ENCODE results near the gene SLC16A11.
"Not testable (repeated sequence)": the region's sequence is repeated elsewhere in the genome, so short reads cannot be mapped to it uniquely, and the experiment has no call there.

Gene SLC16A11

DNA sequence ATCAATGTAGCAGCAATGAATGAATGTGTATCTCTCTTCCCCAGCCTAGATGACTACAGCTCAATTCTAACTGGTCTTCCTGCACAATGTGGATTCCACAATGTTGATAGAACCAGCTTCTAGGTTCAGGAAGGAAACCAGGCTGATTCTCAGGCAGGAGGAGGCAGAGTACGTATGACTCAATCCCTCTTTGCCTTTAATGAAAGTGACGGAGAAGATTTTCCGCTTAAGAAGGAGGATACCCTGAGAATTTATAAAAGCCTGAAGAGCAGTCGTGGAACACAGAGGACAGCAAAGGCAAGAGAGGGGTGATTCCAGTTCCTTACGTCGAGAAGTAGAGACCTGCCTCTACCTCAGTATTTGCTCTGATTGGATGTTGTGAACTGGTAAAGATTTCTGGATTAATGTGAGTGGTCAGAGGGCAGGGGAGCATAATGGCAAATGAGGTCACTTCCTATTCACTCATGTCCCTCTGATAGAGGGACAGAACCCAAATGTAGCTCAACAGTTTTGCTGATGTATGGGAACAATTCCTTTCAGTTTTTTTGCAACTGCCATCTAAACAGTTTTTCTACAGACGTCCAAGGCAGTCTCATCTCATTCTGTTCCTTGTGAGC lies 15.0 kb upstream of the SLC16A11 start:
- DNase-seq: no peak

DNA sequence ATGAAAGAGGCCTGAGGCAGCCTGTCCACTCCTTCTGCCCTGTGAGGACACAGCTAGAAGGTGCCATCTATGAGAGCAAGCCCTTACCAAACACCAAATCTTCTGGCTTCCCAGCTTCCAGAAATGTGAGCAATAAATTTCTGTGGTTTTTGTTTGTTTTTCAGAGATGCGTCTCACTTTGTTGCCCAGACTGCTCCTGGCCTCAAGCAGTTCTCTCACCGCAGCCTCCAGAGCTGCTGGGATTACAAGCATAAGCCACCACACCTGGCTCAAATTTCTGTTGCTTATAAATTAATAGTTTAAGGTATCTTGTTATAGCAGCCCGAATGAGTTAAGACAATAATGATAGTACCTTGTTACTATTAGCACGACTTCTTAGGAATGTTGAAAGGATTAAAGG lies 12.5 kb upstream of the SLC16A11 start:
- DNase-seq: peak; percentile 59

DNA sequence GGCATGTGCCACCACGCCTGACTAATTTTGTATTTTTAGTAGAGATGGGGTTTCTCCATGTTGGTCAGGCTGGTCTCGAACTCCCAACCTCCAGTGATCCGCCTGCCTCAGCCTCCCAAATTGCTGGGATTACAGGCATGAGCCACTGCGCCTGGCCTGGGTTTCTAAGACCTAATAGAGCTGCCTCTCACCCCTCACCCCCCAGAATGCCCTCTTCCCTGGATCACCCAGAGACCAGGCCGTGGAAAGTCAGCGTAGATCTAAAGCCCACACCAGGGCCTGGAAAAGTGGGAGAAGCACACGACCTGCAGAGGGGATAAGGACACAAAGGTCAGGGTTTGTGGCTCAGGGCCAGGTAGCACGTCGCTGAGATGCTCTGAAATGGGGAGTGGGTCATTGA lies 6.7 kb upstream of the SLC16A11 start:
- not testable (repeated sequence) for DNase-seq

DNA sequence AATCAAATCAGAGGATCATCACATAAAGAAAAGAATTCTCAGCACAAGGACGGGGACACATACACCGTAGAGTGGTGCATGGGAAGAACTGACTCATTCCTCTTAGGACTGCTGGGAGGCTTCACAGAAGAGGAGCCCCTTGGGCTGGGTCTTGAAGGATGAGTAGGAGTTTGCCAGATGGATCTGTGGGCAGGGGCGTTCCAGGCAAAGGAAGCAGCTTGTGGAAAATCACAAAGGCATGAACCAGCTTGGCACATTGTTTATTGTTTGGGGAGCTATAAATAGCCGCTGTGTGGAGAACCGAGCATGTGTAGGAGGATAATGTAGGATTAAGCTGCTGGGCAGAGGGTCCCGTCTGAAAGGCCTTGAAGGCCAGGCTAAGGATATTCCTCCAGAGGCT lies 5.1 kb upstream of the SLC16A11 start:
- DNase-seq: no peak

DNA sequence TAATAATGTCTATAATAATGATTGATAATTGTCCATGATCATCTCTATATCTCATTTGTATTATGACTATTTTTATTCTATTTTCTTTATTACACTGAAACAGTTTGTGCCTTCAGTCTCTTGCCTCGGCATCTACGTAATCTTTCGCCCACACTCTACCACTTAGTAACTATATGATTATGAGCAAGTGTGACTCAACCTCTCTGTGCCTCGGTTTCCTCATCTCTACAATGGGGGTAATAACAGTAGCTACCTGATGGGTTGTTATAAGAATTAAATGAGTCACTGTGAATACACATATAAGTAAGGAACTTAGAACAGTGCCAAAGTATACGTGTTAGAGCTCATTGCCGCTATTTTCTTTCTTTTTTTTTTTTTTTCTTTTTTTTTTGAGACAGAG lies 3.7 kb upstream of the SLC16A11 start:
- DNase-seq: no peak

DNA sequence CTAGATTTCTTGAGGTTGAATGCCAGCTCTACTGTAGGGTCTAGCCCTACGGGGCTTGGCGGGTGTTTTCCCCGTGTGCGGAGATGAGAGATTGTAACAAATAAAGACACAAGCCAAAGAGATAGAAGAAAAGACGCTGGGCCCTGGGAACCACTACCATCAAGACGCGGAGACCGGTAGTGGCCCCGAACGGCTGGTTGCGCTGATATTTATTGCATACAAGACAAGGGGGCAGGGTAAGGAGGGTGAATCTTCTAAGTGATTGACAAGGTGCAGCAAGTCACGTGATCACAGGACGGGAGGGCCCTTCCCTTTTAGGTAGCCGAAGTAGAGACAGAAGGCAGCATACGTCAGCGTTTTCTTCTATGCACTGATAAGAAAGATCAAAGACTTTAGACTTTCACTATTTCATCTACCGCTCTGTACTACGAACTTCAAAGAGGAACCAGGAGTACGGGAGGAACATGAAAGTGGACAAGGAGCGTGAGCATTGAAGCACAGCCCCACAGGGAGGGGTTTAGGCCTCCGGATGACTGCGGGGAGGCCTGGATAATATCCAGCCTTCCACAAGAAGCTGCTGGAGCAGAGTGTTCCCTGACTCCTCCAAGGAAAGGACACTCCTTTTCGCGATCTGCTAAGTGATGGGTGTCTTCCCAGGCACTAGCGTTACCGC lies 3.0 kb upstream of the SLC16A11 start:
- not testable (repeated sequence) for DNase-seq

DNA sequence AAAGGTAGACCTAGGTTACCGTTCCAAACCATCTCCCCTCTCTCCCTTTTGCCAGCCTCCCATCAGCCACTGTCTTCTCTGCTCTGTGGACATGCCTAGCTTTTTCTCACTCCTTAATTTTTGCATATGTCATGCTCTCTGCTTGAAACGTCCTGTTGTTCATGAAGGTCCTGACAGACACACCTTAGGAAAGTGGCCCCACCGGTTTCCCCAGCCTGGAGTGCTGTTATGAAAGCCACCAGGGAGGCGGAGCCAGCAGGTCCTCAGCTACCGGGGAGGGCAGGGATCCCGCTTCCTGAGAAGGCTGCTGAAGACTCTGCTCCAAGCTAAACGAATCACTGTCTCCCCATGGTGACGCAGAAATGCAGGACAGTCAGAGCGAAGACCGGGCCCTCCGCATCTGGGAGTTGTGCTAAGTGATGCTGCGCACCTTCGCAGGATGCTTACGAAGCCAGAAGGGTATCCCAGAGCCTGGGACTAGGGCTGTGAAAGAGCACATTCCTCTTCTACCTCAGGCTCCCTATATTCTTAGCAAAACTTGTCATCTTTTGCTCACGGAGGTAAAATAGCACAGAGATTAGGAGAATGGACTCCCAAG lies 2.3 kb upstream of the SLC16A11 start:
- no peak for DNase-seq

DNA sequence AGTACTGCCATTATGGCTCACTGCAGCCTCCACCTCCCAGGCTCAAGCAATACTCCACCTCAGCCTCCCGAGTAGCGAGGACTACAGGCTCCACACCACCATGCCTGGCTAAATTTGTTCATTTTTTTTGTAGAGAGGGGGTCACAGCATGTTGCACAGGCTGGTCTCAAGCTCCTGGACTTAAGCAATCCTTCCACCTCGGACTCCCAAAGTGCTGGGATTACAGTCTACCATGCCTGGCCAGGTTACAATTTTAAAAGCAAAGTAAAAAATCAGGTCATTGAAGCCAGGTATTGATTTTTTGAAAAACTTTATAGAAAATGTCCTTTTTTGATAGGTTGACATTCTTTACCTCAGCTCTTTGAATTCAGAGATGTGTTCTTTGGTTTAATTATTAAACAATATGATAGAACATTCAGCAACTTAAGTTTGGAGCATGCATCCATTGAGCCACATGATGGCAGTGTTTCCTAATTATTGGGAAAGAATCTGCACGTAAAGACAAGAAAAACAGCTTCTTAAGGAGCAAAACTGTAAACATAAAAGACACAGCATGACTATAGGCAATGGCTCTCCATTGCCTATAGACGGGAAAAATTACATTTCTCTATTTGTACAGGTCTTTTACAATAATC lies 1.7 kb upstream of the SLC16A11 start:
- DNase-seq: peak; percentile 73

DNA sequence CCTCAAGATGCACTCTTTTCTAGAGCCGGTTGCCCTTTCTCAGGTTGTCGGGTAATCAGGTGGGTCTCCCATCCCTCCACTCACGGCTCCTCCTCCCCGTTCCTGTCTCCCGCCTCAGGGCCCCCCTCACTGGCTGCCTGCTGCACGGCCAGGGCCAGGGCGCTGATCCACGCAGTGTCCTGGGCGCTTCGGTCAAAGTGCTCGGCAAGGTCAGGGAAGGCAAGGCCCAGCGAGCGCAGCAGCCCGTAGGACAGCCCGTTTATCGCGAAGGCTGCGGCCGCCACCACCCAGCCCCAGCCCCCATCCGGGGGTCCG lies 753 bp downstream of the SLC16A11 start:
- DNase-seq: no peak

DNA sequence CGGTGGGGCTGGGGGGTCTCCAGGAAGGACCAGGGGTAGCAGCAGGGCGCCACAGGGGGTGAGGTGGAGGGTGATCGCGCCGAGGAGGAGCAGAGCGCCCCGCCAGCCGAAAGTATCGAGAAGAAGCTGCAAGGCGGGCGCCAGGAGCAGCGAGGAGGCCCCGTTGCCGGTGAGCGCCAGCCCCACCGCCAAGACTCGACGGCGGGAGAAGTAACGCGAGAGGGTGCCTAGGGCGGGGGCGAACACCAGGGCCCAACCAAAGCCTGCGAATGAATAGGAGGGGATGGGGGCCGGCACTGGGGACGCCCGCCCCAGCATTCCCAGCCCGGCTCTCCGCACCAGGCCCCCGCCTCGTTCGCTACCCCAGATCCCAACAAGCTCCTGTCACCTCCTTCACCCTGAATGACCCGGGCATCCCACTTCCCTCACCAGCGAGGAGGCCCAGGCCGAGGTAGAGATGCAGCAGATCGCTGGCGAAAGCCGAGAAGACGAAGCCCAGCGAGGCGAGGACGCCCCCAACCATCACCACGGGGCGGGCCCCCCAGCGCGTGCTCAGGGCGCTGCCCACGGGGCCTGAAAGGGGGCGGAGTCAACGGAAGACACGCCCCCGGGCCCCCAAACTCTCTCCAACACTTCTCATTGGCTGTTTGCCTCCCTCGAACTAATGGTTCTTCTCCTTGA lies 1.3 kb downstream of the SLC16A11 start:
- no peak for DNase-seq

DNA sequence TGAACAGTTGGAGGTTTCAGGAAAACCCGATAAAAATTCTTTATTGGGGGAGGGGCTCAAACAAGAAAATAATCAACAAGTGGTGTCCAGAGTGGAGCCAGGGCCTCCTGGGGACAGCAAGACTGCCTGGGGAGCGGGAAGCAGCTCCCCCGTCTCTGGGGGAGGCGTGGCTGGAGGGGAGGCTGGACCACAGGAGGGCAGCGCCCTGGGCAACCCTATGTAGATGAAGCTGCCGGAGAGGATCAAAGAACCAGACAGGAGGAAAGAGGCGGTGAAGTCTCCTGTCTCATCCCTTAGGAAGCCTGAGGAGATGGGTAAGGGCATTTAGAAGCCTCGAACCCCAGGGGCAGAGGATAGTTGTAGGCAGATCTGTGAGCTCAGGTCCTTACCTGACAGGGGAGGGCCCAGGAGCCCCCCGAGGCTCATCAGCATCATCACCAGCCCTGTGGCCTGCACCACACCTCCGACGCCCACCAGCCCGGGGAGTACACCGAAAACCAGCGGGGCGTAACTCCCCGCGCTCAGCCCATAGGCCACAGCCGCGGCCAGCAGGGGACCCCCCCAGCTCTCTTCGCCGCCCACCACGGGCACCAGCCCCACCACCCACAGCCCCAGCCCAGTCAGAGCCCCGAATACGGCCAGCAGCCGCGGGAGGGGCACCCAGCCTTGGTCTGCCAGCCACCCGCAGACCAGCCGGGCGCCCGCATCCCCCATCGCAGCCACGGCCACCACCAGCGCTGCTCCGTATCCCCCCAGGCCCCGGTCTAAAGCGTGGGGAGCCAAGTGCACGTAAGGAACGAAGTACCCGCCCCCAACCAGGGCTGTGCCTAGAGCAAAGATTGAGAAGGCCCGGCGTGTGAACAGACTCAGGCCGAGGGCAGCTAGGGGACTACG lies 2.0 kb downstream of the SLC16A11 start:
- no peak for DNase-seq

DNA sequence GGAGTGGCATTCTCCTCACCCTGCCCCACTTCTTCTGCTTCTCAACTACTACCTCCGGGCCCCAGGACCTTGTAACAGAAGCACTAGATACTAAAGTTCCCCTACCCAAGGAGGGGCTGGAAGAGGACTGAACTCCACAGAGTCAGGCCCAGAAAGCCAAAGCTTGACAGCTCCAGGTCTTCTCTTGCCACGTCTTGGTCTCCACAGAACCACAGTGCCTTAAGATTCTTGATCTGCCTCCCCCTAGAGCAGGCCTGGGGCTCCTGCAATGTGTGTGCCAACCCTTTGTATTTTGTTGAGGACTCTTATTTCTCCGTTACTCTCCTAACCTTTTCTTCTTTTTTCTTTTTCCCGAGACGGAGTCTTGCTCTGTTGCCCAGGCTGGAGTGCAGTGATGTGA lies 4.1 kb downstream of the SLC16A11 start:
- DNase-seq: no peak

DNA sequence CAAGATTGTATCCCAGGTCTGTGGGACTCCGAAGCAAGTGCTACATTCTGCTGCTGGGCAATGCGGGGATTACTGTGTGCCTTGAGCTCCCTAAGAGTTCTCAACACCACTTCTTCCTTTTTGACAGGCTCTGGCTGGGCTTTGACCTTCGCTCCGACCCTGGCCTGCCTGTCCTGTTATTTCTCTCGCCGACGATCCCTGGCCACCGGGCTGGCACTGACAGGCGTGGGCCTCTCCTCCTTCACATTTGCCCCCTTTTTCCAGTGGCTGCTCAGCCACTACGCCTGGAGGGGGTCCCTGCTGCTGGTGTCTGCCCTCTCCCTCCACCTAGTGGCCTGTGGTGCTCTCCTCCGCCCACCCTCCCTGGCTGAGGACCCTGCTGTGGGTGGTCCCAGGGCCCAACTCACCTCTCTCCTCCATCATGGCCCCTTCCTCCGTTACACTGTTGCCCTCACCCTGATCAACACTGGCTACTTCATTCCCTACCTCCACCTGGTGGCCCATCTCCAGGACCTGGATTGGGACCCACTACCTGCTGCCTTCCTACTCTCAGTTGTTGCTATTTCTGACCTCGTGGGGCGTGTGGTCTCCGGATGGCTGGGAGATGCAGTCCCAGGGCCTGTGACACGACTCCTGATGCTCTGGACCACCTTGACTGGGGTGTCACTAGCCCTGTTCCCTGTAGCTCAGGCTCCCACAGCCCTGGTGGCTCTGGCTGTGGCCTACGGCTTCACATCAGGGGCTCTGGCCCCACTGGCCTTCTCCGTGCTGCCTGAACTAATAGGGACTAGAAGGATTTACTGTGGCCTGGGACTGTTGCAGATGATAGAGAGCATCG lies 5.6 kb downstream of the SLC16A11 start:
- DNase-seq: no peak

DNA sequence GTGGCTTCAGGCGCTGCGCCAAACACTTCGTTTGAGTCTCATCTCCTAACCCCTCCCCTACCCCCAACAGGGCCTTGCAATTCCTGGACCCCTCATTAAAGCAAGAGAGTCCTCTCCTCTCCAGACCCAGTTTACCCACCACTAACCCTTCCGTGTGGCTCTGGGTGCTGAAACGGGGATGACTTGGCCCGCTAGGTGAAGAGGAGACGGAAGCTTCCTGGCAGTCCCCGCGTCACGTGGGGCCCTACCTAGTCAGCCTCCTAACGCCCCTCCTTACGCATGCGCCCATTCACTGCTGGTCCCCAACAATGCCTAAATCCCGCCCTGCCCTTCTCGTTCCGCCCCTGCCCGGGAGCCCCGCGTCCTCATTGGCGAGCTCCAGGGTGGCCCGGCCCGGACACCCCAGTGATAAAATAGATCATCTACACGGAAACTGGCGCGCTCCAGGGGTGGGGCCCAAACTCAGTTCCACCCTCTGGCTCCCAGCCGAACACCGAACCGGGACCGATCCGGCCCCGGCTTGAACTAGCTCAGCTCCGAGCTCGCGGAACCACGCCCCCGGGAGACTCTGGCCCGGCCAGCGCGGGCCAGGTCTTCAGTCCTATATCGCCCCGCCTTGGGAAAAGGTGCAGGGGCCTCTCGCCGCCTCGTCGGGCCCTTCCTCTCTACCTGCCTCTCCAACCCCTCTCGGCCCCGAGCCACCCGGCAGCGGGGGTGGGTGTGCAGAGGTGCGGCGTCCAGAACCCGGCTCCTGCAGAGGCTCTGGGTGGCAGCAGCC lies 8.1 kb downstream of the SLC16A11 start, which contains the start of gene SLC16A13:
Gene SLC16A13 (plus strand): TSS at position 425 of the 778 bp plus-strand sequence. CDS start 368 bp downstream, outside the sequence.
- DNase-seq: peak; percentile 98

DNA sequence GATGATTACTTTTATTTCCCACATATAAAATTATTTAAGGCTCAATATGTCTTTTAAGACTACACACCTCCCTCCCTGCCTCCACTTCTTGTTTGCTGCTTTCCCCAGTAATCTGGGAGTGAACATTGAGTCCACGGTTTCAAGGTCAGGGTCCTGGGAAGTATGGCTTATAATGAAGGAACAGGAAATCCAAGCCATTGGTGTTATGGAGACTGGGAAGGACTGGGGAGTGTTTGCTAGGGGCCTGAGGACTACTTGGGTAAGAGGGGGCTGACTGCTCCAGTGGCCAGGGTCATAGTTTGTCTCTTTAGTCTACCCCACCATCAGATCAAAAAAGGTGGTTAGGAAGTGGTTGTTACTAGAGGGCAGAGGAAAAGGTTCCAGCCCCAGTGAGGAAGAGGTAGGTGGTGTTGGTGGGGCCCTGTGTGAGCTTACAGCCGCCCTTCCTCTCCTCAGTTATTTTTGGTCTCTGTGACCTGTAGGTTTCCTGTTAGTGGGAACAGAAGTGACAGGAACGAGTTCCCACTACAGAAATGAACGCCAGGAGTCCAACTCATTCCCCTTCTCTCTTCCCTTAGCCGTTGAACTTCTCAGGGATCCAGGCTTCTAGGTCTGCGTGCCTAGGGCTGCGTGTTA lies 8.8 kb downstream of the SLC16A11 start:
- no peak for DNase-seq

DNA sequence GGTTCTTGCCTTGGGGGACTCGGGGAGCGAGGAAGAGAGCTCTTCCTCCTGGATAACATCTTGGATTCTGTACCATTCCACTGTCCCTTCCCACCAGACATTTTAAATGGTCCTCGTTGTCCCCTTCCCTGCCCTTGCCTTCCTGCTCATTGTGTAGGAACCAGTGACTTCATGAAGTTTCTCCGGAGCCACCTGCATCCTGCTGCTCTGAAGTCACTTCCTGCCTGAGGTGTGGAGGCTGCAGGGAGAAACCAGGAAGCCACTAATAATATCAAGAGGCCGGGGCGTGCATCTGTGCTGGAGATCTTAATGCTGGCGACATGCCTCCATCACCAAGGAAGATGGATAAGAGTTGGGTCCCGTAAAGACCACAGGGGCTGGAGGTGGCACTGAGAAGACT lies 14.2 kb downstream of the SLC16A11 start:
- no peak for DNase-seq

DNA sequence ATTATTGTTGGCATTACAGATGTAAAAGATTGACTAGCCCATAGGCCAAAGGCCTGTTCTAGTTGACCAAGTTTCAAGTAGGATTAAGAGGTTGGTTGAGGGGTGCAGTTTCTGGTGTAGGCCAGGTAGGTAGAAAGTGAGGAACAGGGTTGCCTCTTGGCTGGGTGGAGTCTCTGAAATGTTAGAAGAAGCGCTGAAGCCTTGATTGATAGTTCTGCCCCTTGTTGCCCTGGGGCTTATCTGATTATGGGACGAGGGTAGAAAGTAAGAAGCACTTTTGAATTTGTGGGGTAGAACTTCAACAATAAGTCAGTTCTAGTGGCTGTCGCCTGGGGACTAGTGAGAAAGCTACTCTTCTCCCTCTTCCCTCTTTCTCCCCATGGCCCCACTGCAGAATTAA lies 14.8 kb downstream of the SLC16A11 start:
- no peak for DNase-seq

DNA sequence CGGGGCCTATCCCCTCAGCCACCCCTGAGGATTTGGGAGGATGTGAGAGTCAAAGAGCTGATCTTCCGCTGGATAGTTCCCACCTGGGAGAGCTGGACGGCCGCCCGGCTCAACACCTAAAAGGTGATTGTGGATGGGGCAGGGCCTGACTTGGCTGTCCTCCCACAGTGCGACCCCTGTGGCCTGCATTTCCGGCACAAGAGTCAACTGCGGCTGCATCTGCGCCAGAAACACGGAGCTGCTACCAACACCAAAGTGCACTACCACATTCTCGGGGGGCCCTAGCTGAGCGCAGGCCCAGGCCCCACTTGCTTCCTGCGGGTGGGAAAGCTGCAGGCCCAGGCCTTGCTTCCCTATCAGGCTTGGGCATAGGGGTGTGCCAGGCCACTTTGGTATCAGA lies 16.6 kb downstream of the SLC16A11 start:
- DNase-seq: no peak

DNA sequence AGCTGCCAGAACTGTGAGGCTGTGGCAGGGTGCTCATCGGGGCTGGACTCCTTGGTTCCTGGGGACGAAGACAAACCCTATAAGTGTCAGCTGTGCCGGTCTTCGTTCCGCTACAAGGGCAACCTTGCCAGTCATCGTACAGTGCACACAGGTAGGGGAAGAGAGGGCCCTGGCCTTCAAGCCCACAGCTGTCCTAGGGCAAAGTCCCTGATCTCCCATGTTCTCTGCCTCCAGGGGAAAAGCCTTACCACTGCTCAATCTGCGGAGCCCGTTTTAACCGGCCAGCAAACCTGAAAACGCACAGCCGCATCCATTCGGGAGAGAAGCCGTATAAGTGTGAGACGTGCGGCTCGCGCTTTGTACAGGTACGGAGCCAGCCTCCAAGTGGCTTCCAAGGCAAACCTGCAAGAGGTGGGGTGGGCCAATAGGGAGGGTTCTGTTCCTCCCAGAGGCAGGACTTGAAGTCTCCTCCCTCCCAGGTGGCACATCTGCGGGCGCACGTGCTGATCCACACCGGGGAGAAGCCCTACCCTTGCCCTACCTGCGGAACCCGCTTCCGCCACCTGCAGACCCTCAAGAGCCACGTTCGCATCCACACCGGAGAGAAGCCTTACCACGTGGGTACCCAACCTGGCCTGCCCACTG lies 17.3 kb downstream of the SLC16A11 start:
- no peak for DNase-seq

DNA sequence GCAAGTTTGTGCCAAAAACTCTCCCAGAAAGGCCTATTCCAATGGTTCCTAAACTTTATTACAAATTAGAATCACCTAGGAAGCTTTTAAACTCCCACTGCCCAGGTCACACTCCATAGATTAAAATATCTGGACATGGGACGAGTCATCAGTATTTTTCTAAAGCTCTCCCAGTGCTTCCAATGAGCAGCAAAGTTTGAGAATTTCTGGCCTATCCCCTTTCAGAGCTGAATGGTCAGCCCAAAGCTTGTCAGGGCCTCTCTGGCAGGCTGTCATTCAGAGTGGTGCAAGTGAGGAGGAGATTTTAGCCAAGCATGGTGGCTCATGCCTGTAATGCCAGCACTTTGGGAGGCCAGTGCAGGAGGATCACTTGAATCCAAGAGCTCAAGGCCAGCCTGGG lies 18.6 kb downstream of the SLC16A11 start:
- DNase-seq: no peak
